Natural killer cell (primary cell): ENCODE results near the gene CHN2. TPM values are rescaled to one million over a fixed set of nuclear protein-coding genes. Genes with fewer than 3 reads are reported as not detected.
A peak's percentile ranks its signal among the peaks of the same experiment; 100 is the strongest.

ENCODE experiments used
- ATAC-seq, 3 donors: fragments of 150-1000 bp in 2 of 3; fragments of 200-7000 bp in 1 of 3; cut with Tn5 transposase; 1 replicate in 1 of 3; 2 replicates in 2 of 3; pipeline ENCODE4 v1.10.0; 2021; ENCODE audit warnings: mild to moderate bottlenecking in 2 of 3, moderate library complexity in 2 of 3
- DNase-seq, 2 donors: peaks; one replicate each; pipeline versions ENCODE4 v3.0.0 to v3.0.0-alpha.2; 2013 to 2021; ENCODE audit warnings: mixed read lengths in 1 of 2
- H3K27ac ChIP-seq: one replicate; pipeline ENCODE4 v1.5.1; 2013; ENCODE audit warnings: mild to moderate bottlenecking, low read length
- H3K27me3 ChIP-seq: one replicate; pipeline ENCODE4 v1.6.1; 2013; ENCODE audit warnings: low read length; ENCODE audit not compliant: control insufficient read depth, insufficient read depth
- H3K36me3 ChIP-seq: one replicate; pipeline ENCODE4 v1.6.1; 2013; ENCODE audit warnings: low read length; ENCODE audit not compliant: control insufficient read depth, insufficient read depth
- H3K4me1 ChIP-seq: one replicate; pipeline ENCODE4 v1.6.1; 2013; ENCODE audit warnings: low read length; ENCODE audit not compliant: control insufficient read depth, insufficient read depth
- H3K4me3 ChIP-seq: one replicate; pipeline ENCODE4 v1.5.1; 2013; ENCODE audit warnings: low read length
- H3K9me3 ChIP-seq: one replicate; pipeline ENCODE4 v1.6.1; 2013; ENCODE audit warnings: low read length; ENCODE audit not compliant: control insufficient read depth, insufficient read depth
- H3K27ac Mint-ChIP-seq, 2 donors: one replicate each; pipeline ENCODE4 v1.8.0; 2022; ENCODE audit warnings: mild to moderate bottlenecking in 2 of 2, mixed read lengths in 2 of 2, moderate library complexity in 1 of 2
- H3K27me3 Mint-ChIP-seq, 2 donors: one replicate each; pipeline ENCODE4 v1.8.0; 2022; ENCODE audit warnings: low read depth in 2 of 2, mixed read lengths in 2 of 2
- H3K36me3 Mint-ChIP-seq: one replicate; pipeline ENCODE4 v1.8.0; 2022; ENCODE audit warnings: mixed read lengths
- H3K4me1 Mint-ChIP-seq, 2 donors: one replicate each; pipeline ENCODE4 v1.8.0; 2022; ENCODE audit warnings: mixed read lengths in 2 of 2
- H3K4me3 Mint-ChIP-seq: one replicate; pipeline ENCODE4 v1.8.0; 2022; ENCODE audit warnings: mild to moderate bottlenecking, moderate library complexity, mixed read lengths
- H3K9me3 Mint-ChIP-seq, 2 donors: one replicate each; pipeline ENCODE4 v1.8.0; 2022; ENCODE audit warnings: mixed read lengths in 2 of 2
- CTCF ChIP-seq: fragments of 200-600 bp; IDR thresholded peaks from one replicate; pipeline ENCODE4 v1.8.0; 2022; ENCODE audit warnings: antibody characterized with exemption
- WGBS: methylation state at CpG from one replicate; pipeline ENCODE4 v1.1.7; 2013; ENCODE audit warnings: missing lambda C conversion rate; ENCODE audit not compliant: insufficient coverage; 5-methylcytosine and 5-hydroxymethylcytosine counted together
- intact Hi-C: fragments of 100-400 bp; cut with micrococcal nuclease; formaldehyde crosslinking; loops from one replicate; pipeline ENCODE4 v1.14.2; 2022
- total RNA-seq, 4 donors: library from RNA; stranded (reverse); fragments of 120-200 nt in 1 of 4; gene quantifications; one replicate each; pipeline versions ENCODE4 v1.2.3 to v1.2.4, GENCODE V29; 2013 to 2022

Gene CHN2
- total RNA-seq, 3 donors from 2014 or later (not counting 1 experiment from before 2014, with no cell fraction given), result 23.2 to 40.6 (median 30.2) TPM

DNA sequence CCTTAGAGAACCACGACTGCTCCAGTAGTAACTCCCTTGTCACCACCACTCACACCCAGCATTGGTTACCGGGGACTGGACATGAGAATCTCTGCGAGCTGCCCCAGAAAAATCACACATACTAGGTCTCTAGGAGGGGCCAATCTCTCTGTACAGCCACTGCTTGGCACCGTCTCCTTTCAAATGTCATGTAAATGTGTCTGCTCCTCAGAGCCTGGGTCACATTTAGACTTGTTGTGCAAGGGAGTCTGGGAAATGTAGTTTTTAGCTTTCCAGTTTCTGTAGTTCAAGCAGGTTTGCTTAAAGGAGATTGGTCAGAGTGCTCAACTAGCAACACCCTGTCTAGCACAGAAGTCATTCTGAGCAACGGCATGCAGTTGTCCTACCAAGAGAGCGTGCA is 60.0 kb downstream of the CHN2 start:
- no peak overlapping the region for H3K4me3 Mint-ChIP-seq
- Histone ChIP-seq H3K36me3 (no peaks in the 10 kb centered on the region), H3K27me3 (no peaks in the 10 kb centered on the region), H3K4me1 (peaks cover 3% of the 10 kb centered on the region), H3K9me3 (no peaks in the 10 kb centered on the region), H3K27ac (no peak overlapping the region), H3K4me3 (no peak overlapping the region)
- H3K4me1 Mint-ChIP-seq, result peaks cover 31% of the 10 kb centered on the region in 2 donors
- no peaks in the 10 kb centered on the region for H3K9me3 Mint-ChIP-seq
- peak overlapping the region in 1 of 2 donors; percentile 74 for H3K27ac Mint-ChIP-seq
- DNase-seq (no peak), ATAC-seq (no peak)
- TF ChIP-seq CTCF, result no peak
- H3K27me3 Mint-ChIP-seq, result peaks cover 0 to 2% of the 10 kb centered on the region in 2 donors
- 92% methylated on average over 6 of the region's 6 CpGs for WGBS
- H3K36me3 Mint-ChIP-seq, result no peaks in the 10 kb centered on the region
- intact Hi-C loops, result no loop called here

- Histone ChIP-seq H3K4me3 (no peak overlapping the region), H3K36me3 (no peaks in the 10 kb centered on the region), H3K27ac (no peak overlapping the region), H3K4me1 (peaks cover 3% of the 10 kb centered on the region), H3K27me3 (no peaks in the 10 kb centered on the region), H3K9me3 (no peaks in the 10 kb centered on the region)
- intact Hi-C loops, result no loop called here
- no peak for DNase-seq
- Mint-ChIP-seq H3K4me1 (peaks cover 31% of the 10 kb centered on the region in 2 donors), H3K27me3 (peaks cover 0 to 2% of the 10 kb centered on the region in 2 donors), H3K27ac (peak overlapping the region; percentile 54 to 74), H3K4me3 (no peak overlapping the region), H3K9me3 (no peaks in the 10 kb centered on the region), H3K36me3 (no peaks in the 10 kb centered on the region)
- ATAC-seq, result peak in 1 of 3 donors; percentile 3
- WGBS, result 98% methylated on average over 5 of the region's 6 CpGs
- no peak for TF ChIP-seq CTCF
Measured at GRCh38 chr7:29255199-29255878, 60.8 kb downstream of the CHN2 start.

DNA sequence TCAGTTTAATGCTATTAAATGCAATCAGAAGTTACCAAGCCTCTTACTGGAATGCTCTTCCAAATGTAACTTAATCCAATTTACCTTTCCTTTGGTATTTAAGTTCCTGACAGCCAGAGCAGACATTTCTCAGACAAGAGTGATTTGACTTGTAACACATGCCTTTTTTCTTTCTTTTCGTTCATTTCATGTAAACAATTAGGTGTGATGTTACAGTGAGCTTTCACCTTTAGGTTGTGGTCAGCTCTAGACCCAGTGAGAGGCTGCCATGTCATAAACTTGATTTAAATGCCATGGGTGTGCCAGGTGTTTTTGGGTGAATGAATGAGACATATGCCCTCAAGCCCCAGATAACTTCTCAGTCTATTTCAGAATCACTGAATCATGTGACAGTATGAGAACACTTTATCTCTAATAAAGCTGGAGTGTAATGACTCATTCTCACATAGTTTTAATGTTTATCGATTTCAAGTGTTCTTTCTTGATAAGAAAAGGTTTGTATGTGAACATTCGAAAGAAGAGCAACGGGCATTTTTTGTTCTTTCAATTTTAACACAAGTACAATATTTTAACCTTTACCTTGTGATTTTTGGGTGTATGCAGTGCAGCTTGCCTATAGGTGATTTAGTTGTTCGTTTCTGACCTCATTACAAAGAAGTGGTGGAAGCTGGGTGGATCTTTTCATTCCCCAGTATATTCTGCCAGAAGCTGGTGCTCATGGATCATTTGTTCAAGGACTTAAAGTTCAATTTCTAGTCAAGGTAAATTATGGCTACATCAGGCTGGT is 61.5 kb downstream of the CHN2 start:
- Mint-ChIP-seq H3K4me3 (no peak overlapping the region), H3K27ac (peak overlapping the region; percentile 39 to 54), H3K27me3 (peaks cover 0 to 2% of the 10 kb centered on the region in 2 donors), H3K4me1 (peaks cover 31 to 33% of the 10 kb centered on the region in 2 donors), H3K9me3 (no peaks in the 10 kb centered on the region), H3K36me3 (no peaks in the 10 kb centered on the region)
- no peaks in the 10 kb centered on the region for H3K9me3 ChIP-seq
- H3K27ac ChIP-seq, result no peak overlapping the region
- intact Hi-C loops, result no loop called here
- peaks cover 3% of the 10 kb centered on the region for H3K4me1 ChIP-seq
- no peaks in the 10 kb centered on the region for H3K27me3 ChIP-seq
- no peak for TF ChIP-seq CTCF
- DNase-seq, result peak in 1 of 2 donors; percentile 27
- H3K36me3 ChIP-seq, result no peaks in the 10 kb centered on the region
- 86% methylated on average over 1 of the region's 5 CpGs for WGBS
- no peak overlapping the region for H3K4me3 ChIP-seq
- peak; percentile 77 to 85 (median 79) for ATAC-seq
